ENCODE data around the gene SLC35E3.
"Not testable (repeated sequence)": the region's sequence is repeated elsewhere in the genome, so short reads cannot be mapped to it uniquely, and the experiment has no call there.

The SLC35E3 gene

GRCh38 chr12:68808388-68809189 lies 62.6 kb downstream of the SLC35E3 start:
- Histone ChIP-seq H3K4me3 (ENCODE audit: low read length) (peak overlapping the region; percentile 95), H3K4me1 (ENCODE audit: control insufficient read depth, insufficient read depth, low read length) (peaks cover 9% of the 10 kb centered on the region), H3K4me2 (ENCODE audit: low read length) (peak overlapping the region; percentile 88), H3K9me3 (replicated peaks; ENCODE audit: low read length) (no peaks in the 10 kb centered on the region), H3K36me3 (ENCODE audit: insufficient read depth, low read length) (peaks cover 33% of the 10 kb centered on the region), H3K27me3 (ENCODE audit: control insufficient read depth, insufficient read depth, low read length) (no peaks in the 10 kb centered on the region), H3K9ac (ENCODE audit: low read depth, low read length) (peak overlapping the region; percentile 98)

- H3K9me3 ChIP-seq (replicated peaks; ENCODE audit: low read length) = no peaks in the 10 kb centered on the region
- H3K4me3 ChIP-seq (ENCODE audit: low read length) = peak overlapping the region; percentile 95
- H3K4me2 ChIP-seq (ENCODE audit: low read length) = peak overlapping the region; percentile 88
- peaks cover 9% of the 10 kb centered on the region for H3K4me1 ChIP-seq (ENCODE audit: control insufficient read depth, insufficient read depth, low read length)
- H3K36me3 ChIP-seq (ENCODE audit: insufficient read depth, low read length) = peaks cover 41% of the 10 kb centered on the region
- peak overlapping the region; percentile 98 for H3K9ac ChIP-seq (ENCODE audit: low read depth, low read length)
- no peaks in the 10 kb centered on the region for H3K27me3 ChIP-seq (ENCODE audit: control insufficient read depth, insufficient read depth, low read length)
These were observed 63.4 kb downstream of the SLC35E3 start for GRCh38 chr12:68809190-68810026.

DNA sequence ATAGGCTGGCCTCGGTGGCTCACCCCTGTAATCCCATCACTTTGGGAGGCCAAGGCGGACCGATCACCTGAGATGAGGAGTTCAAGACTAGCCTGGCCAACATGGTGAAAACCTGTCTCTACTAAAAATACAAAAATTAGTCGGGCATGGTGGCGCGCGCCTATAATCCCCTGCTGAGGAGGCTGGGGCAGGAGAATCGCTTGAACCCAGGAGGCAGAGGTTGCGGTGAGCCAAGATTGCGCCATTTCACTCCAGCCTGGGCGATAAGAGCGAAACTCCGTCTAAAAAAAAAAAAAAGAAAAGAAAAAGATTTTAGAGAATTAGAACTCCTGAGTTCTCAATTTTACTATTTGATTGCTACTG lies 64.0 kb downstream of the SLC35E3 start:
- H3K4me1 ChIP-seq (ENCODE audit: control insufficient read depth, insufficient read depth, low read length); H3K27me3 ChIP-seq (ENCODE audit: control insufficient read depth, insufficient read depth, low read length); H3K9ac ChIP-seq (ENCODE audit: low read depth, low read length); H3K4me2 ChIP-seq (ENCODE audit: low read length); H3K9me3 ChIP-seq (replicated peaks; ENCODE audit: low read length): not testable (repeated sequence)
- H3K36me3 ChIP-seq (ENCODE audit: insufficient read depth, low read length) = peaks cover 47% of the 10 kb centered on the region
- H3K4me3 ChIP-seq (ENCODE audit: low read length) = peak overlapping the region; percentile 95

- H3K9ac ChIP-seq (ENCODE audit: low read depth, low read length); H3K27me3 ChIP-seq (ENCODE audit: control insufficient read depth, insufficient read depth, low read length); H3K4me3 ChIP-seq (ENCODE audit: low read length); H3K9me3 ChIP-seq (replicated peaks; ENCODE audit: low read length); H3K4me2 ChIP-seq (ENCODE audit: low read length); H3K4me1 ChIP-seq (ENCODE audit: control insufficient read depth, insufficient read depth, low read length): not testable (repeated sequence)
- peaks cover 63% of the 10 kb centered on the region for H3K36me3 ChIP-seq (ENCODE audit: insufficient read depth, low read length)
These were observed 65.6 kb downstream of the SLC35E3 start for GRCh38 chr12:68811573-68811972.

GRCh38 chr12:68812553-68813241 lies 66.7 kb downstream of the SLC35E3 start:
- peak overlapping the region; percentile 43 for H3K4me2 ChIP-seq (ENCODE audit: low read length)
- H3K36me3 ChIP-seq (ENCODE audit: insufficient read depth, low read length) = peaks cover 71% of the 10 kb centered on the region
- H3K9ac ChIP-seq (ENCODE audit: low read depth, low read length) = no peak overlapping the region
- no peak overlapping the region for H3K4me3 ChIP-seq (ENCODE audit: low read length)
- H3K9me3 ChIP-seq (replicated peaks; ENCODE audit: low read length) = no peaks in the 10 kb centered on the region
- no peaks in the 10 kb centered on the region for H3K27me3 ChIP-seq (ENCODE audit: control insufficient read depth, insufficient read depth, low read length)
- H3K4me1 ChIP-seq (ENCODE audit: control insufficient read depth, insufficient read depth, low read length) = peaks cover 9% of the 10 kb centered on the region

GRCh38 chr12:68813242-68813593 lies 67.2 kb downstream of the SLC35E3 start:
- Histone ChIP-seq H3K4me3 (ENCODE audit: low read length) (no peak overlapping the region), H3K36me3 (ENCODE audit: insufficient read depth, low read length) (peaks cover 71% of the 10 kb centered on the region)

DNA sequence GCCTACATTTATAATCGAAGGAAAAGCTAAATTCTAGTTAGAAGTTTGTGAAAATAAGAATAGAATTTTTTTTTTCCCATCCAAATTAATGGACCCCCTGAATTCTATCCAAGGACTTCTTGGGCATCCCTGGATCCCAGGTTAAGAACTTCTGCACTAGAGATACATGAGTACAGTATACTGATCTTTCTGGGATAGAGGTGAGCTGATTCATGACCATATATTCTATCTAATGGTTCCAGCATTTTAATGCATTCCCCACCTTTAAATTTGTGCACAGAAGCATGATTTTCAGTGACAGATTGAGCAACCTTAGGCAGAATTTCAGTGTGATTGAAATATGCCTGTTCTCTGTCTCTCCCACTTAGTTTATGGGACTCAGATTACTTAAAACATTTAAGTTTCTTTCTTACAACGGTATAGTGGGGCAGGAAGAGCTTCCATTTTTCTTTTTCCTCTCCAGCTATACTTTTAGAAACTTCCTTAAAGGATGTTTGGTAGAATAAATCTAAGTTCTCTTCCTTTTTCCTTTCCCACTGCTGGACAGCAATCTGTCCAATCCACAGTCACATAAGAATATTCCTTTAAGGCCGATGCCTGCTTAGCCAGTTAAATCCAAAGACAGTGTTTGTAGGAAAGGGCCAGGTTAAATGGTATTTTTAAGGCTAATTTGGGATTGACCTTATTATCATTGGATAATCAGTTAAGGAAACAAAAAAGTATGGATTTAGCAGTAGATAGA lies 68.7 kb downstream of the SLC35E3 start:
- peaks cover 79% of the 10 kb centered on the region for H3K36me3 ChIP-seq (ENCODE audit: insufficient read depth, low read length)
- peaks cover 9% of the 10 kb centered on the region for H3K4me1 ChIP-seq (ENCODE audit: control insufficient read depth, insufficient read depth, low read length)
- no peaks in the 10 kb centered on the region for H3K27me3 ChIP-seq (ENCODE audit: control insufficient read depth, insufficient read depth, low read length)
- no peak overlapping the region for H3K9ac ChIP-seq (ENCODE audit: low read depth, low read length)
- H3K4me2 ChIP-seq (ENCODE audit: low read length) = no peak overlapping the region
- no peak overlapping the region for H3K4me3 ChIP-seq (ENCODE audit: low read length)
- no peaks in the 10 kb centered on the region for H3K9me3 ChIP-seq (replicated peaks; ENCODE audit: low read length)

More at GRCh38 chr12:68813242-68813593, 67.2 kb downstream of the SLC35E3 start:
- no peak overlapping the region for H3K9ac ChIP-seq (ENCODE audit: low read depth, low read length)
- H3K4me1 ChIP-seq (ENCODE audit: control insufficient read depth, insufficient read depth, low read length) = peaks cover 9% of the 10 kb centered on the region
- peak overlapping the region; percentile 43 for H3K4me2 ChIP-seq (ENCODE audit: low read length)
- no peaks in the 10 kb centered on the region for H3K9me3 ChIP-seq (replicated peaks; ENCODE audit: low read length)
- H3K27me3 ChIP-seq (ENCODE audit: control insufficient read depth, insufficient read depth, low read length) = no peaks in the 10 kb centered on the region

DNA sequence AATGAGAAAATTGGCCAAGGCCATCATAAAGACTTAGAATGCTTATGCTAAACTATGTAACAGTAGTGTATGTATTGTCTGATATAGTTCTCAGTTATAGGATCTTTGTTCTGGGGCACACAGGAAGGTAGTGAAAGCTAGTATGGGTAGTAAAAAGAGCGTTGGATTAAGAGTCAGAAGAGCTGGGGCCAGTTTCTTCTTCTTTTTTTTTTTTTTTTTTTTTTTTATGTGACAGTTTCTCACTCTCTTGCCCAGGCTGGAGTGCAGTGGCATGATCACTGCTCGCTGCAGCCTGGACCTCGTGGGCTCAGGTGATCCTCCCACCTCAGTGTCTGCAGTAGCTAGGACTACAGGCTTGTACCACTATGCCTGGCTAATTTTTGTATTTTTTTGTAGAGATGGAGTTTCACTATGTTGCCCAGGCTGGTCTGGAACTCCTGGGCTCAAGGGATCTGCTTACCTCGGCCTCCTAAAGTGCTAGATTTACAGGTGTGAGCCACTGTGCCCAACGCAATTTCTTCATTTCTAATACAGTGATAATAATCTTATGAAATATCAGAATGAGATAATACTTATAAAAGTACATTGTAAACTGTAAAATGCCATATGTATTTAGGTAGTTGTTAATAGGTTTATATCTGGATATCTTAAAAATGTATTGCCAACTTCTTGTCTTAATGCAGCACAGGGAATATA lies 69.4 kb downstream of the SLC35E3 start:
- Histone ChIP-seq H3K9me3 (replicated peaks; ENCODE audit: low read length) (no peaks in the 10 kb centered on the region), H3K27me3 (ENCODE audit: control insufficient read depth, insufficient read depth, low read length) (no peaks in the 10 kb centered on the region), H3K4me1 (ENCODE audit: control insufficient read depth, insufficient read depth, low read length) (peaks cover 9% of the 10 kb centered on the region), H3K36me3 (ENCODE audit: insufficient read depth, low read length) (peaks cover 80% of the 10 kb centered on the region), H3K4me2 (ENCODE audit: low read length) (no peak overlapping the region), H3K4me3 (ENCODE audit: low read length) (no peak overlapping the region), H3K9ac (ENCODE audit: low read depth, low read length) (no peak overlapping the region)

DNA sequence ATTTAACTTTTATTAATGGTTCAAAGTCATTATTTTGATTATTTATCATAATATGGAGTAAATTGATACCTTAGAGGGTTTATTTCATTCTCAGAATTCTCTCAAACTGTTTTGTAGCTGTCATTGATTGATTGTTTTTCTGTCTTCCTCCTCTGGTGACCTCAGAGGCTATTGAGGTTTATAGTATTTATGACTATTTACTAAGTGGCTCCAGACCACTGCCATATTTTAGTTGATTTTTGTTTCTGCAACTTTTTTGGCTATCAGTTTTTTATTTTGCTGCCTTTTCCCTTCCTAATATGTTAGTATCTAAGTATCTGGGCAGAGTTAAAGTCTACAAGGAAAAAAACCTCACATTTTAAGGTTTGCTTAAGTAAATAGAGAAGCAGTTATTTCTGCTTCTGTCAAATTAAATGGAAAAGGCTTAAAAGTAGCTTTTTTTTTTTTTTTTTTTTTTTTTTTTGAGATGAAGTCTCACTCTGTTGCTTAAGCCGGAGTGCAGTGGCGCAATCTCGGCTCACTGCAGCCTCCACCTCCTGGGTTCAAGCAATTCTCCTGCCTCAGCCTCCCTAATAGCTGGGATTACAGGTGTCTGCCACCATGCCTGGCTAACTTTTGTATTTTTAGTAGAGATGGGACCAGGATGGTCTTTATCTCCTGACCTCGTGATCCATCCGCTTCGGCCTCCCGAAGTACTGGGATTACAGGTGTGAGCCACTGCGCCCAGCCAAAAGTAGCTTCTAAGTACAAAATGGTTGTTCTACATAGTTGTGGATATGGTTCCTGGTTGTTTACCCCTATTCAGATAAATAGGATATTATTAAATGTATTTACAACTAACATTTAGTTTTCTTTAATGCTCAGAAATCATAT lies 70.2 kb downstream of the SLC35E3 start:
- H3K4me2 ChIP-seq (ENCODE audit: low read length) = no peak overlapping the region
- no peak overlapping the region for H3K9ac ChIP-seq (ENCODE audit: low read depth, low read length)
- H3K27me3 ChIP-seq (ENCODE audit: control insufficient read depth, insufficient read depth, low read length) = no peaks in the 10 kb centered on the region
- H3K36me3 ChIP-seq (ENCODE audit: insufficient read depth, low read length) = peaks cover 84% of the 10 kb centered on the region
- H3K9me3 ChIP-seq (replicated peaks; ENCODE audit: low read length) = no peaks in the 10 kb centered on the region
- peaks cover 9% of the 10 kb centered on the region for H3K4me1 ChIP-seq (ENCODE audit: control insufficient read depth, insufficient read depth, low read length)
- H3K4me3 ChIP-seq (ENCODE audit: low read length) = no peak overlapping the region

DNA sequence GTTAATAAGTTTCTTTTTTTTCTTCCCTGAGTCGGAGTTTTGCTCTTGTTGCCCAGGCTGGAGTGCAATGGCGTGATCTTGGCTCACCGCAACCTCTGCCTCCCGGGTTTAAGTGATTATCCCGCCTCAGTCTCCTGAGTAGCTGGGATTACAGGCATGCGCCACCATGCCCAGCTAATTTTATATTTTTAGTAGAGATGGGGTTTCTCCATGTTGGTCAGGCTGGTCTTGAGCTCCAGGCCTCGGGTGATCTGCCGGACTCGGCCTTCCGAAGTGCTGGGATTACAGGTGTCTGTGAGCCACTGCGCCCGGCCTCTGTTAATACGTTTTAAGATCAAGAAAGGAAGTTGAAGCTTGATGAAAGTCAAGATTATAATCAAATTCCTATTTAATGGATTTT lies 73.5 kb downstream of the SLC35E3 start:
- H3K9ac ChIP-seq (ENCODE audit: low read depth, low read length); H3K4me1 ChIP-seq (ENCODE audit: control insufficient read depth, insufficient read depth, low read length); H3K27me3 ChIP-seq (ENCODE audit: control insufficient read depth, insufficient read depth, low read length); H3K4me2 ChIP-seq (ENCODE audit: low read length); H3K9me3 ChIP-seq (replicated peaks; ENCODE audit: low read length); H3K4me3 ChIP-seq (ENCODE audit: low read length): not testable (repeated sequence)
- H3K36me3 ChIP-seq (ENCODE audit: insufficient read depth, low read length) = peaks cover 84% of the 10 kb centered on the region

Measured in skeletal muscle satellite cell (primary cell).